HG03575 (cell line): Measurements from ENCODE around the gene HPS5.
"Not testable (repeated sequence)": the region's sequence is repeated elsewhere in the genome, so short reads cannot be mapped to it uniquely, and the experiment has no call there.

Experiments used
- ATAC-seq: cut with Tn5 transposase; IDR thresholded peaks from one replicate; pipeline ENCODE4 v1.9.1; 2021; ENCODE audit not compliant: unreplicated experiment, insufficient number of reproducible peaks, low FRiP score; ENCODE audit errors: extremely low read depth

HPS5 gene

DNA sequence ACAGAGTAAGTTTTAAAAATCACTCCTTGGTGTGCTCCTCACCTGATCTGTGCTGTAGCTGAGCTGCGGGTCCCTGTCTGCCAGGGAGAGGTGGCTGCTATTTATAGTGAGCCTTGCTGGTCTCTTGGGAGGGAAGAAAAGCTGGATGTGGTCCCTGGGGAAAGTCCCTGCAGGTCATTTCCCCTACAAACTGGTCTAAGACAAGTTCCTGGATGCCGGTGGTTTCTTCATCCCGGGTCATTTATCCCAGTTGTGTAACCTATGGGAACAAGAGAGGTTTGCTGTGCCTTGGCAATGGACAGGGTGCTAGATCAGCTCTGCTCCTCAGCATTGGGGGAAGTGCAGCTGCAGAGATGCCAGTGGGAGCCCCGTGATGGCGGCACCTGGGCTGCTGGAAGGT, 73.4 kb downstream of the HPS5 start, which contains the start of gene SAA2:
Gene SAA2, minus strand, starts transcription at position 108 of the 400 bp plus-strand sequence. CDS start 657 bp downstream, outside the sequence.
- no peak for ATAC-seq

DNA sequence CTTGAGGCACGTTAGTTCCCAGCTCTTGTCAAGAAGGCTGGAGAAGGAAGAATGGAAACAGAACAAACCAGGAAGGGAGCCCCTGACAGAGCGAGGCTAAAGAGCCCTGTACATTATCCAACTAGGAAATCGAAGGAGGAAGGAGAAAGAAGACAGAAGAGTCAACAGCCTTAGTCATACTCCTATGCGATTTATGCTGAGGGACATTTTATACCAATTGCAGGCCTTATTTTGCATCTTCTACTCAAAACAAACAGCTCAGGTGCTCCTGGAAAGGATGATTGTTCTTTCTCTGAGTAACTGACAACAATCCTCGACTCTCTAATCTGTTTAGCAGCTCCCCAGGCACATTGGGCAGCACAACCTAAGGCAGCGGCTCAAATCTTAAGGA, 74.8 kb downstream of the HPS5 start:
- not testable (repeated sequence) for ATAC-seq

DNA sequence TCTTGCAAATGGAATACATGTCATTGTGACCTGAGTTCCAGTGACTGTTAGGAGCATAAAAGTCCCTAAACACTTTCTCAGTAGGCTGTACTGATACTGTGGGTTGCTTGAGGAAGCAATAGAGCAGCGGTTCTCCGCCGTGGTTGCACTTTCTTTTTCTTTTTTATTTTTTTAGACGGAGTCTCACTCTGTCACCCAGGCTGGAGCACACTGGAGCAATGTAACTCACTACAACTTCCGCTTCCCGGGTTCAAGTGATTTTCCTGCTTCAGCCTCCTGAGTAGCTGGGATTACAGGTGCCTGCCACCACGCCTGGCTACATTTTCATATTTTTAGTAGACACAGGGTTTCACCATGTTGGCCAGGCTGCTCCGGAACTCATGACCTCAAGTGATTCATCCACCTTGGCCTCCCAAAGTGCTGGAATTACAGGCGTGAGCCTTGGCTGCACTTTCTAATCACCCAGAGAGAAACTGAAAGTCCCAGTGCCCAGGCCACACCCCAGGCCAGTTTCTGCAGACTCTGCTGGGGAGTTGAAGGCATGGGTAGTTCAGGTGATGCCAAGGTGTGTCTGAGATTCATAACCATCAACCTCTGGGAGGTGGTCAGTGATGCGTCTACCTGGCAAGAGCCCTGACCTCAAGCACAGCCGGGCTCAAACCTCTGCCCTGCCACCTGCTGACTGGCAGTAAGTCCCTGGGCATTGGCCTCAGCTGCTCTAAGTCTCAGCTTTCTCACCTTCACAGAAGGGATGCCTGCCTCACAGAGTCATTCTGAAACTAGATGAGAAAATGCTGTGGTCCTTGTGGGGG, 75.4 kb downstream of the HPS5 start:
- peak; percentile 66 for ATAC-seq

DNA sequence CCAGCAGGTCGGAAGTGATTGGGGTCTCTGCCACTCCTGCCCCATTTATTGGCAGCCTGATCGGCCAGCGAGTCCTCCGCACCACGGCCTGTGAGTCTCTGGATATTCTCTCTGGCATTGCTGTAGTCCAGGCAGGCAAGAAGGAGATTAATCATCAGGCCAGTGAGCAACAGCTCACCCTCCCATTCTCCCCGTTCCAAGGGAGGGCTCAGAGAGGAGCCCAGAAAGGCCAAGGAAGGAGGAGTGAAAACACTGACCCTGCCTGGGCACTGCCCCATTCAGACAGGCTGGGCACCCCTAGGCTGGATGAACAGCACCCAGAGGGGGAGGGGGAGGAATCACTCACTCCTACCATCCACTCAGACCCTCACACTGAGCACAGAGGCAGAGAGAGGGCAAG, 76.5 kb downstream of the HPS5 start:
- ATAC-seq = no peak

DNA sequence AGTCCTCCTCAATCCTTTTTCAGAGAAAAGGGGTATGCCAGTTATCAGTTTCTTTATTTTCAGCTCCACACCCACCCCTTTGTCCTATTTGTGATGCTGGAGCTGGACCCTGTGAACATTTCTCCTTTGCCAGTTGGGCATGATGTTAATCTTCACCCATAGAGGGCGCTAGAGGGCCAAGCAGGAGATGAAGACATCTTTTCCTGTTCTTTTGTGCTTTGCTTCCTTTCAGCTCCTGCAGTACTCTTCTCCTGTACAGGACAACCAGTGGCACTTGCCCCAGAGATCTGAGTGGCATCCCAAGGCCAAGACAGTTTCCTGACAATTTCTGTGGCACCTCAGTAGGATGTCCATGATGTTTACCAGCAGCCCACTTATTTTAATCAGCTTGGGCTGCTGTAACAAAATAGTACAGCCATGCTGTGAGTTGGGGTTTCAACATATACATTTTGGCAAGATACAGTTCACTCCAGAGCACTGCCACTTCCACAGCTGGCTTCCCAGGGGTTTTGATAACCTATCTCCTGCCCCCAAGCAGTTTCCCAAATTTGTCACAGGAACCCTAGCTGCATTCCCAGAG, 78.1 kb downstream of the HPS5 start:
- no peak for ATAC-seq

DNA sequence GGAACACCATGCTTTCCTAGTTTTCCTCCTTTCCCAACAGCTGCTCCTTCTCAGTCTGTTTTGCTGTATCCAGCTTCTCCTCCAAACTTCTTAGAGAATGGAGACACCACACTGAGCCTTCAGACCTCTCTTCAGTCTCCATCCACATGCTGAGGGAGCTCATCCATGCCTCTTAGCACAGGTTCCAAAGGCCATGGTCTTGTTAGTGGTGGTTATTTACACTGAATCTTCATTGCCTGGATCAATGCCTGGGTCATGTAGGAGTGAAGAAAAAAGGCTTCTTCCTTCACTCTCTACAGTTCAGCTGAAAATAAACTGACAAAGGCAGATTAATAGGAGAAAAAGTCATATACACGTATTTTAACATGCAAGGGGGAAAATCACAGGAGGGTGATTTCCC, 82.3 kb downstream of the HPS5 start:
- no peak for ATAC-seq

DNA sequence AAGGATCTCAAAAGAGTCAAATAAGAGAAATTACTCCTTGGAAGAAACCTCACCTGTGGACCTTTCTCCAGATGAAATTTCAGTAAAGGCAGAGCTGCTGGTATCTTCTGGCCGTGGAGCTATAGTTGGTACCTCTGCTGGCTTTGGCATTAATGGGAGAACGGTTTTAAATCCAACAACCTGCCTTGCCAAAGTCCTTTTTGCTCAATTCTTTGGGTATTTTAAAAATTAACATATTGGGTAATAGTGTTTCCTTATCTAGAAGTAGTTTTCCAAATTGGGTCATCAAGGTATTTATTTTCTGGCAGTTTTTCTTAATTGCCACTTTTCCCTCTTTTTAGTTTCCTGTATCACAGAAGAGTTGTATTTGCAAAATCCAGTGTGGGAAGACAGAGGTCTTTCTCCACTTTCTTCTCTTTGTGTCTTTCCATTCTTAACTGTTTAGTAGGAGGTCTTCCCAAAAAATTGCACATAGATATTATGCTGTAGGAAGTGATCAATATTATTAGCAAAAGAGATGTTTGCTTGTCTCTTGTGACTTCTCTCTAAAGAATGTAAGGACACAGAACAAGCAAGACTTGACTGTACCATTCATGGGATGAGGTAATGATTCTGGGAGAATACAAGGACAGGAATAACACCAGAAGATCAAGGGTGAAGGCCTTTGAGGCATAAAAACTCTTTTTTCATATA, 85.1 kb downstream of the HPS5 start, which contains the start of gene SAA4:
Gene SAA4, minus strand, starts transcription at position 139 of the 693 bp plus-strand sequence. CDS start 876 bp downstream, outside the sequence.
- no peak for ATAC-seq

DNA sequence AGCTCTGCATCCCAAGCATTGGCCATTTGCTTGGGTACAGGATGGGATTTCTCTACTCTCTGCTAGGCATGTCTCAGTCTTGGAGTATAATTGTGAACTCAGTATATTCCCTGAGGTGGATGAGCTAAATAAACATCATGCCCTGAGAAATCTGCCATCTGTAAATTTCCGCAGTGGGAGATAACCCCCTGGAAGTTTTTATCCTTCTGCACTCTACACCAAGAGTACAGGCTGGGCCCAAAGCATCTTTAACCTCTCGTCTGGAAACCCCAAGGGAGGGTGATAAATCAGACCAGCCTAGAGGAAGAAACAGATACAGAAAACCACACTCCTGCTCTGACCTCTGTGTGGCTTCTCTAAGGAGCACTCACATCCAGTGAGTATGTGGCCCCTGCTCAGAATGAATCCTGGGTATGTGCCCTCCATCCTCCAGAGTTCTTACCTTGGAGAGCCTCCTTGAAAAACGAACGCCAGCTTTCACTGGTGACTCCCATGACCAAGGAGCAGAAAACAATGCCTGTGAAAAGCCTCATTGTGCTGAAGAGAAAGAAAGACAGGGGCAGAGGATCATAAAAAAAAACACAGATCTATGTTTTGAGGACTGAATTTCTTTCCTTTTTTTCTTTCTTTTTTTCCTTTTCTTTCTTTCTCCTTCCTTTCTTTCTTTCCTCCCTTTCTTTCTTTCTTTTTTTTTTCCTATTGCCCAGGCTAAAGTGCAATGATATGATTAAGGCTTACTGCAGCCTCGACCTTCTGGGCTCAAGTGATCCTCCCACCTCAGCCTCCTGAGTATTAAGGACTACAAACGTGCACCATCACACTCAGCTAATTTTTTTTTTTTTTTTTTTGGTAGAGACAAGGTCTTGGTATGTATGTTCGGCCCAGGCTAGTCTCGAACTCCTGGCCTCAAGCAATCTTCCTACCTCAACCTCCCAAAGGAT, 86.3 kb downstream of the HPS5 start:
- no peak for ATAC-seq

DNA sequence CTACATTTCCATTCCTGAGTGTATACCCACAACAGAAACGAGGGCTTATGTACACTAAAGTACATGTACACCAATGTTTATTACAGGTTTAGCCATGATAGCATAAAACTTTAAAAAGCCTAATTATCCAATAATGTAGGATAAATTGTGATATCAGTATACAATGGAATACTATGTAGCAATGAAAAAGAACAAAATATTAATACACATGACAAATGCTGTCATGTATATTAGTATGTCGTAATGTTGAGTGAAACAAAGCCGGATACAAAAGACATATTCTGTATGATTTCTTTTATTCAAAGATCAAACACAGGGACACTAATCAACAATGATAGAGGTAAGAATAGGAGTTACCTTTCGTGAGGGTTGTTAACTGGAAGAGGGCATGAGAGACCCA, 88.0 kb downstream of the HPS5 start:
- ATAC-seq = no peak

DNA sequence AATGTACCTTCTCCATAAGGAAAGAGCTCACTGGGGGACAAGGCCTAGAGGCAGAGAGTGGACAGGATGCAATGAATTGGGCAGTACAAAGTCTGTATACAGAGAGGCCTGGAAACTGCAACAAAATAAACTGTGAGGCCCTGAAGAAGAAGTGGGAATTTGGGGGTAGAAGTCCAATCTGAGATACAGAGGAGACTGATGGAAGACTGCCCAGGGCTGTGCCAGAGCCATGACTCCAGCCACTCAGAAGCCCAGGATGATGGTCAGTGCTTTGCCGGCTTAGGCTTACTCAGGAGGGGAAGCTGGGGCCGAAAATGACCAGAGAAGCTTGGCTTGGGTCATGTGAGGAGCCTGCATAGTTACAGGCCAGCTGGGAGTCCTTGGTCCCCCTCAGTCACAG, 91.1 kb downstream of the HPS5 start:
- no peak for ATAC-seq

DNA sequence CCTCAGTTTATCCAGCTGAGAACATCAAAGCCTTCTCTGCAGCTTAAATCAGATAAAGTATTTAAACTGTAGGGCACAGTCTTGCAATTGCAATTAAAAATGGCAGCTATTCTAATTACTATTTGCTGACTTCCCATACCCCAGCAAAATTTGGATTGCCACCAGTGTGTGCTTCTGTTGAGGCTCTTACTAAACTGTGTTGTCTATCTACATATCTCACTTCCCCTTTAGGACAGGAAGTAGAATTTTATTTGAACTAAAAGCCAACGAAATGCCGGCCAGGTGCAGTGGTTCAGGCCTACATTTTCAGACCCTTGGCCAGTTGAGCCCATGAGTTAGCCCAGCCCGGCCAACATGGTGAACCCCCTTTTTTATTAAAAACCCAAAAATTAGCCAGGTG, 92.4 kb downstream of the HPS5 start:
- peak; percentile 74 for ATAC-seq
